Sigmoid colon (tissue), 7 donors: ENCODE measurements around the gene PRKD1. TPM values are rescaled to one million over a fixed set of nuclear protein-coding genes. Genes with fewer than 3 reads are reported as not detected.

Experiments used
- DNase-seq: peaks from one replicate; pipeline ENCODE4 v3.0.0-alpha.2; 2019
- H3K27ac ChIP-seq, 4 donors: fragments of 200-600 bp; sonication (generic); one replicate each; pipeline ENCODE4 v1.5.1; 2016 to 2019; ENCODE audit warnings: mild to moderate bottlenecking in 1 of 4
- H3K27me3 ChIP-seq, 3 donors: fragments of 200-600 bp; sonication (generic); one replicate each; pipeline ENCODE4 v1.5.1; 2019; ENCODE audit warnings: mild to moderate bottlenecking in 1 of 3
- H3K36me3 ChIP-seq, 4 donors: fragments of 200-600 bp; sonication (generic); one replicate each; pipeline ENCODE4 v1.5.1; 2016 to 2019
- H3K4me1 ChIP-seq, 4 donors: fragments of 200-600 bp; sonication (generic); one replicate each; pipeline ENCODE4 v1.5.1; 2017 to 2019
- H3K4me3 ChIP-seq, 4 donors: fragments of 200-600 bp; sonication (generic); one replicate each; pipeline ENCODE4 v1.5.1; 2017 to 2019; ENCODE audit warnings: mild to moderate bottlenecking in 2 of 4, moderate library complexity in 1 of 4
- H3K9me3 ChIP-seq, 4 donors: fragments of 200-600 bp in 3 of 4; sonication (generic) in 3 of 4; one replicate each; pipeline versions ENCODE4 v1.5.1 to v1.6.1; 2013 to 2019
- CTCF ChIP-seq, 4 experiments: fragments of 450-650 bp in 3 of 4; fragments of 200-600 bp in 1 of 4; IDR thresholded peaks; one replicate each; pipeline ENCODE4 v1.5.1; 2016 to 2019; ENCODE audit warnings: antibody characterized with exemption in 4 of 4, mild to moderate bottlenecking in 3 of 4, moderate library complexity in 2 of 4
- EP300 ChIP-seq, 4 donors: sonication (generic); formaldehyde crosslinking; IDR thresholded peaks; one replicate each; pipeline ENCODE4 v1.6.1; 2017; ENCODE audit warnings: antibody characterized with exemption in 4 of 4
- POLR2A ChIP-seq, 2 donors: fragments of 450-650 bp; IDR thresholded peaks; one replicate each; pipeline ENCODE4 v1.6.1; 2016; ENCODE audit warnings: antibody characterized with exemption in 2 of 2, mild to moderate bottlenecking in 2 of 2, moderate library complexity in 2 of 2
- POLR2AphosphoS5 ChIP-seq, 4 donors: sonication (generic); formaldehyde crosslinking; IDR thresholded peaks; one replicate each; pipeline ENCODE4 v1.6.1; 2017; ENCODE audit warnings: antibody characterized with exemption in 4 of 4
- WGBS, 2 donors: extraction: QIAGEN DNeasy Blood & Tissue Kit; methylation state at CpG; one replicate each; pipeline ENCODE4 v1.1.7; 2013; 5-methylcytosine and 5-hydroxymethylcytosine counted together
- intact Hi-C: fragments of 100-400 bp; cut with DNase I; formaldehyde crosslinking; loops from one replicate; pipeline ENCODE4 v1.15.1; 2023
- polyA plus RNA-seq, 3 donors: library from polyadenylated mRNA; stranded (reverse); fragments of 200-250 nt; gene quantifications; one replicate each; pipeline ENCODE4 v1.2.3, GENCODE V29; 2013
- total RNA-seq, 4 donors: library from RNA; depleted of rRNA; stranded (reverse); fragments of >200 nt; gene quantifications; one replicate each; pipeline ENCODE4 v1.1.0, GENCODE V29; 2016
- donor health status: healthy with polysubstance abuse.
- donor health status: Bipolar disorder and iron deficiency.
- donor health status: healthy.

Gene PRKD1
- total and polyA plus RNA-seq, 7 donors, result 0.46 to 27.1 (median 14.5) TPM

- Histone ChIP-seq H3K36me3 (no peaks in the 10 kb centered on the region), H3K4me1 (peaks cover 0 to 41% (median 33%) of the 10 kb centered on the region in 4 donors), H3K27ac (peak overlapping the region in 2 of 4 donors; percentile 15 to 40), H3K4me3 (no peak overlapping the region), H3K9me3 (no peaks in the 10 kb centered on the region), H3K27me3 (no peaks in the 10 kb centered on the region)
- DNase-seq, result no peak
- intact Hi-C loops, result no loop called here
- TF ChIP-seq EP300 (IDR thresholded peaks at IDR 0.05) (no peak), POLR2AphosphoS5 (IDR thresholded peaks at IDR 0.05) (peak in 1 of 4 donors; percentile 7)
- 36 to 60% methylated on average over 3 of the region's 3 CpGs for WGBS, 2 donors
Observed at GRCh38 chr14:29724991-29725390, 202.7 kb downstream of the PRKD1 start.

GRCh38 chr14:29722831-29723230 is 204.8 kb downstream of the PRKD1 start:
- Histone ChIP-seq H3K27ac (no peak overlapping the region), H3K27me3 (no peaks in the 10 kb centered on the region), H3K4me3 (no peak overlapping the region), H3K4me1 (peaks cover 0 to 41% (median 33%) of the 10 kb centered on the region in 4 donors), H3K36me3 (no peaks in the 10 kb centered on the region), H3K9me3 (no peaks in the 10 kb centered on the region)
- WGBS, 2 donors, result 94 to 97% methylated on average over 1 of the region's 1 CpG
- TF ChIP-seq POLR2A (IDR thresholded peaks at IDR 0.05), result no peak
- TF ChIP-seq CTCF (IDR thresholded peaks at IDR 0.05), result no peak
- no peak for TF ChIP-seq EP300 (IDR thresholded peaks at IDR 0.05)
- intact Hi-C loops, result no loop called here
- DNase-seq, result no peak

- TF ChIP-seq POLR2A (IDR thresholded peaks at IDR 0.05), result no peak
- no peak for TF ChIP-seq EP300 (IDR thresholded peaks at IDR 0.05)
- TF ChIP-seq POLR2AphosphoS5 (IDR thresholded peaks at IDR 0.05), result no peak
- no peak for TF ChIP-seq CTCF (IDR thresholded peaks at IDR 0.05)
- Histone ChIP-seq H3K4me3 (no peak overlapping the region), H3K9me3 (no peaks in the 10 kb centered on the region), H3K36me3 (no peaks in the 10 kb centered on the region), H3K27ac (no peak overlapping the region), H3K4me1 (peaks cover 0 to 38% (median 30%) of the 10 kb centered on the region in 4 donors), H3K27me3 (no peaks in the 10 kb centered on the region)
- no peak for DNase-seq
- intact Hi-C loops, result no loop called here
- 78 to 81% methylated on average over 2 of the region's 2 CpGs for WGBS, 2 donors
Observed at GRCh38 chr14:29721586-29721985, 206.1 kb downstream of the PRKD1 start.

GRCh38 chr14:29717901-29718300 is 209.7 kb downstream of the PRKD1 start:
- Histone ChIP-seq H3K27me3 (no peaks in the 10 kb centered on the region), H3K27ac (no peak overlapping the region), H3K4me3 (no peak overlapping the region), H3K4me1 (peaks cover 0 to 5% (median under 1%) of the 10 kb centered on the region in 4 donors), H3K9me3 (no peaks in the 10 kb centered on the region), H3K36me3 (no peaks in the 10 kb centered on the region)
- no peak for TF ChIP-seq POLR2A (IDR thresholded peaks at IDR 0.05)
- no peak for TF ChIP-seq CTCF (IDR thresholded peaks at IDR 0.05)
- TF ChIP-seq EP300 (IDR thresholded peaks at IDR 0.05), result no peak
- no peak for TF ChIP-seq POLR2AphosphoS5 (IDR thresholded peaks at IDR 0.05)
- WGBS, 2 donors, result 67 to 75% methylated on average over 5 of the region's 5 CpGs
- no peak for DNase-seq
- intact Hi-C loops, result no loop called here

GRCh38 chr14:29716150-29716549 is 211.5 kb downstream of the PRKD1 start:
- TF ChIP-seq EP300 (IDR thresholded peaks at IDR 0.05) (no peak), CTCF (IDR thresholded peaks at IDR 0.05) (no peak), POLR2A (IDR thresholded peaks at IDR 0.05) (no peak), POLR2AphosphoS5 (IDR thresholded peaks at IDR 0.05) (no peak)
- no peaks in the 10 kb centered on the region for H3K9me3 ChIP-seq
- H3K4me3 ChIP-seq, result no peak overlapping the region
- intact Hi-C loops, result no loop called here
- H3K27me3 ChIP-seq, result no peaks in the 10 kb centered on the region
- H3K36me3 ChIP-seq, result no peaks in the 10 kb centered on the region
- no peak overlapping the region for H3K27ac ChIP-seq
- H3K4me1 ChIP-seq, result no peaks in the 10 kb centered on the region
- no peak for DNase-seq
- 76 to 86% methylated on average over 1 of the region's 1 CpG for WGBS, 2 donors
